ENCODE measurements around the gene NRAS. TPM values are rescaled to one million over a fixed set of nuclear protein-coding genes. Genes with fewer than 3 reads are reported as not detected.

Gene NRAS
- polyA plus RNA-seq, 1 donor (not counting 4 experiments of a cell fraction or from before 2014, with no cell fraction given) = 49.5 TPM

DNA sequence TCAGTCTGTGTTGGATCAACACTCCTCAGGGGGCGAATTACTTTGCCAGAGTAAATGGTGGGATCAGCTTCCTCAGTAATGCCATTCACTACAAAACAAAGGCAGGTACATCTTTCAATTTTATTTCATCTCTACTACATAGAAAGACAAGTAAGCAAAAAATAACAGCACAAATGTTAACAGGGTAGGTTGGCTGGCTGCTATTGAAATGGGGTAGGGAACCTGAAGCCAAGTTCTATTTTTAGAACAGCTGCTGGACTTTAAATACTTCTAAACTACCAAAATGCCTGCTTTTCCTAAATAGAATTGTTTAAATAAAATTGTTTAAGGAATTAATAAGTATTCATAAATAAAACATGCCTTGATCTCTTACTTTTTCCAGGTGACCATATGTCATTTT lies 7.3 kb upstream of the NRAS start:
- no peak for TF ChIP-seq CTCF (optimal IDR thresholded peaks at IDR 0.05 in 1 of 3, IDR thresholded peaks at IDR 0.05 in 1 of 3, conservative IDR thresholded peaks at IDR 0.05 in 1 of 3; ENCODE audit: extremely low read depth in 1 of 3, insufficient read depth in 2 of 3, low read length in 3 of 3)
- TF ChIP-seq EZH2 (IDR thresholded peaks at IDR 0.05; ENCODE audit: low read length) = no peak
- Histone ChIP-seq H4K20me1 (ENCODE audit: control insufficient read depth, extremely low read depth, insufficient read depth, low read length) (no peaks in the 10 kb centered on the region), H3K9ac (ENCODE audit: control insufficient read depth, extremely low read depth, insufficient read depth, low read length) (no peak overlapping the region), H3K27ac (ENCODE audit: control insufficient read depth, insufficient read depth, low read length) (no peak overlapping the region), H3K9me3 (ENCODE audit: control insufficient read depth, low read depth, low read length) (no peaks in the 10 kb centered on the region), H3K36me3 (ENCODE audit: control insufficient read depth in 2 of 2, extremely low read depth in 1 of 2, insufficient read depth in 2 of 2, low read length in 2 of 2) (peaks cover 21 to 33% of the 10 kb centered on the region in 2 experiments), H3K4me1 (ENCODE audit: control insufficient read depth, extremely low read depth, insufficient read depth, low read length) (no peaks in the 10 kb centered on the region), H3K4me3 (ENCODE audit: control insufficient read depth in 2 of 3, extremely low read depth in 1 of 3, insufficient read depth in 2 of 3, low read depth in 1 of 3, low read length in 3 of 3) (no peak overlapping the region), H3K79me2 (ENCODE audit: control insufficient read depth, insufficient read depth, low read length) (peaks cover 4% of the 10 kb centered on the region), H2AFZ (ENCODE audit: control insufficient read depth, low read length) (no peak overlapping the region), H3K27me3 (ENCODE audit: control insufficient read depth, extremely low read depth, insufficient read depth, low read length) (no peaks in the 10 kb centered on the region), H3K4me2 (ENCODE audit: control insufficient read depth, extremely low read depth, insufficient read depth, low read depth, low read length) (no peak overlapping the region), H3K9me1 (ENCODE audit: control insufficient read depth, extremely low read depth, insufficient read depth, low read length) (no peaks in the 10 kb centered on the region)
- FAIRE-seq = no peak
- DNase-seq (ENCODE audit: low read depth, low spot score) = no peak
- dilution Hi-C loops (cut with MboI; ENCODE audit: extremely low pct_ligation_motif_present, low sequenced_read_pairs) = no loop called here

- peaks cover 4% of the 10 kb centered on the region for H3K79me2 ChIP-seq (ENCODE audit: control insufficient read depth, insufficient read depth, low read length)
- H3K4me3 ChIP-seq (ENCODE audit: control insufficient read depth in 2 of 3, extremely low read depth in 1 of 3, insufficient read depth in 2 of 3, low read depth in 1 of 3, low read length in 3 of 3) = no peak overlapping the region
- H3K9me3 ChIP-seq (ENCODE audit: control insufficient read depth, low read depth, low read length) = no peaks in the 10 kb centered on the region
- H3K27me3 ChIP-seq (ENCODE audit: control insufficient read depth, extremely low read depth, insufficient read depth, low read length) = no peaks in the 10 kb centered on the region
- no peak overlapping the region for H3K4me2 ChIP-seq (ENCODE audit: control insufficient read depth, extremely low read depth, insufficient read depth, low read depth, low read length)
- H4K20me1 ChIP-seq (ENCODE audit: control insufficient read depth, extremely low read depth, insufficient read depth, low read length) = no peaks in the 10 kb centered on the region
- no peak overlapping the region for H2AFZ ChIP-seq (ENCODE audit: control insufficient read depth, low read length)
- no peaks in the 10 kb centered on the region for H3K9me1 ChIP-seq (ENCODE audit: control insufficient read depth, extremely low read depth, insufficient read depth, low read length)
- no peak overlapping the region for H3K27ac ChIP-seq (ENCODE audit: control insufficient read depth, insufficient read depth, low read length)
- peaks cover 19 to 30% of the 10 kb centered on the region in 2 experiments for H3K36me3 ChIP-seq (ENCODE audit: control insufficient read depth in 2 of 2, extremely low read depth in 1 of 2, insufficient read depth in 2 of 2, low read length in 2 of 2)
- H3K4me1 ChIP-seq (ENCODE audit: control insufficient read depth, extremely low read depth, insufficient read depth, low read length) = no peaks in the 10 kb centered on the region
- FAIRE-seq = no peak
- TF ChIP-seq EZH2 (IDR thresholded peaks at IDR 0.05; ENCODE audit: low read length) (no peak), CTCF (optimal IDR thresholded peaks at IDR 0.05 in 1 of 3, IDR thresholded peaks at IDR 0.05 in 1 of 3, conservative IDR thresholded peaks at IDR 0.05 in 1 of 3; ENCODE audit: extremely low read depth in 1 of 3, insufficient read depth in 2 of 3, low read length in 3 of 3) (no peak)
- no peak for DNase-seq (ENCODE audit: low read depth, low spot score)
- no peak overlapping the region for H3K9ac ChIP-seq (ENCODE audit: control insufficient read depth, extremely low read depth, insufficient read depth, low read length)
- dilution Hi-C loops (cut with MboI; ENCODE audit: extremely low pct_ligation_motif_present, low sequenced_read_pairs) = no loop called here
Measured at GRCh38 chr1:114723457-114723856, 6.9 kb upstream of the NRAS start.
